Peyer's patch (tissue), 4 donors: ENCODE results near the gene SACS.

Source experiments
- CTCF ChIP-seq, 6 experiments: fragments of 450-650 bp in 4 of 6; fragments of 200-600 bp in 2 of 6; sonication (generic) in 1 of 6; IDR thresholded peaks; one replicate each; pipeline ENCODE4 v1.5.1; 2017 to 2019; ENCODE audit warnings: antibody characterized with exemption in 6 of 6, mild to moderate bottlenecking in 3 of 6, moderate library complexity in 1 of 6
- POLR2A ChIP-seq, 2 donors: fragments of 450-650 bp; IDR thresholded peaks; one replicate each; pipeline ENCODE4 v1.5.1; 2017; ENCODE audit warnings: antibody characterized with exemption in 2 of 2, mild to moderate bottlenecking in 2 of 2, moderate library complexity in 2 of 2

- TF ChIP-seq CTCF (IDR thresholded peaks at IDR 0.05) = no peak
- no peak for TF ChIP-seq POLR2A (IDR thresholded peaks at IDR 0.05)
Measured at GRCh38 chr13:23467932-23468278, 34.4 kb upstream of the SACS start.
